Measurements from ENCODE around the gene CDKAL1. TPM values are rescaled to one million over a fixed set of nuclear protein-coding genes. Genes with fewer than 3 reads are reported as not detected.
A peak's percentile ranks its signal among the peaks of the same experiment; 100 is the strongest.

Gene CDKAL1
- total RNA-seq, 8 experiments from 2014 or later, result 16.1 to 25.2 (median 20.2) TPM

GRCh38 chr6:20870493-20870892 lies 336.2 kb downstream of the CDKAL1 start:
- H3K4me1 ChIP-seq (replicated peaks in 1 of 2), result peaks cover 49 to 58% of the 10 kb centered on the region in 2 donors
- H3K27ac ChIP-seq, result no peak overlapping the region
- WGBS, 10 experiments, result 40 to 83% (median 60%) methylated on average over 1 of the region's 1 CpG; no CpG with 5 or more reads in 1 of the 10 experiments
- H3K4me3 ChIP-seq, result no peak overlapping the region
- in situ Hi-C loops (cut with MboI; ENCODE audit: low pct_unique_long_range_greater_than_20kb in 2 of 9, low sequenced_read_pairs in 9 of 9, unreplicated experiment in 9 of 9), result loop anchor here in 1 of 9 experiments (25.0 kb wide), 1 partner anchor 717 kb away; the partner anchor contains the start of gene SOX4
- ATAC-seq (replicated peaks in 6 of 8), result no peak

GRCh38 chr6:20873425-20874190 lies 339.4 kb downstream of the CDKAL1 start:
- H3K27ac ChIP-seq, result no peak overlapping the region
- in situ Hi-C loops (cut with MboI; ENCODE audit: low pct_unique_long_range_greater_than_20kb in 2 of 9, low sequenced_read_pairs in 9 of 9, unreplicated experiment in 9 of 9), result loop anchor here in 1 of 9 experiments (25.0 kb wide), 1 partner anchor 714 kb away; the partner anchor contains the start of gene SOX4
- 37 to 92% (median 73%) methylated on average over 2 to 7 of the region's 7 CpGs for WGBS, 10 experiments
- ATAC-seq (replicated peaks in 6 of 8), result no peak
- peaks cover 28 to 39% of the 10 kb centered on the region in 2 donors for H3K4me1 ChIP-seq (replicated peaks in 1 of 2)
- H3K4me3 ChIP-seq, result no peak overlapping the region

DNA sequence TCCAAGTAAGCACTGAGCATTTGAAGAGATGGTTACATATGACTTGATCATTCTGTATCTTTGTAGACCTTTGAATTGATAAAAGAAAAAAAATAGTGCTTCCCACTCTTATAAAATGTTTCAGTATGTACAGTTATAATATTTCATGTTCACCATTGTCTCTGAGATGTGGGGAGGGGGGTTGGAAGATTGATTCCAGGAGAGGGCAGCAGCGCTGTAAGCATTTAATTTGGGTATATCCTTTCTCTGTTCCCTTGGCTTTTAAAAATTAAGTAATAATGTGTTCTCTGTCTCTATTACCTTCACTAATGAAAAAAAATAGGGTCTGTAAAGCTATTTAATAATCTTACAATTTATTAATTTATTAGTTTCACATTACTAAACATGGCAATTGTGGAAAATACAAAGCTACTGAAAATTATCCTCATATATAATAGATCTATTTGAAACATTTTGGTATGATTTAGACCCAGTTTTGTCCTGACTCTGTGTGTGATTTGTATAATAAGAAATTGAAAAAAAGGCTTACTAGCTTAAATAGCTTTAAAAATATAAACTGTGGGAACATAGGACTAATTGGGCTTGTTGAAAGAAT lies 341.2 kb downstream of the CDKAL1 start:
- peak in 1 of 8 experiments; percentile 38 for ATAC-seq (replicated peaks in 6 of 8)
- Histone ChIP-seq H3K4me1 (replicated peaks in 1 of 2) (peaks cover 14 to 21% of the 10 kb centered on the region in 2 donors), H3K27ac (no peak overlapping the region), H3K4me3 (no peak overlapping the region)
- whole genome bisulfite sequencing, 10 experiments, result 17 to 100% (median 80%) methylated on average over 1 of the region's 1 CpG; no CpG with 5 or more reads in 2 of the 10 experiments
- in situ Hi-C loops (cut with MboI; ENCODE audit: low pct_unique_long_range_greater_than_20kb in 2 of 9, low sequenced_read_pairs in 9 of 9, unreplicated experiment in 9 of 9), result no loop called here

DNA sequence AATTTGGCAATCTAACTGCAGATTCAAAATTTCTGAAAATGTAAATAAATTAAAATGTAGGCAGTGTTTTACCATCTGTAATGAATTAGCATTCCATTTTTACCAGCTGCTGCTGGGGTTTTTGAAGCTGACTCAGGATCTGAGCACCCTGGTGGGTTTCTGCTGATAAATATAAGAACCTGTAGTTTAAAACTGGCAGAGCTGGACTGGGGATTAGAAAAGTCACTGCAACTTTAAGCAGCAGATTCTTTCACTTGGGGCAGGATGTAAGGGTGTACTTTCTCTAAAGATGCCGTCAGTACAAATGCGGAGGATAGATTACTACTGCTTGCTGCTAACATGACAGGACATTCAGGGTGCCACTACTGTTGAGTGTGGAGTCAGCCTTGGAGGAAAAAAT lies 341.8 kb downstream of the CDKAL1 start:
- in situ Hi-C loops (cut with MboI; ENCODE audit: low pct_unique_long_range_greater_than_20kb in 2 of 9, low sequenced_read_pairs in 9 of 9, unreplicated experiment in 9 of 9), result no loop called here
- Histone ChIP-seq H3K4me1 (replicated peaks in 1 of 2) (peaks cover 8 to 15% of the 10 kb centered on the region in 2 donors), H3K4me3 (no peak overlapping the region), H3K27ac (no peak overlapping the region)
- WGBS, 10 experiments, result 0 to 90% (median 67%) methylated on average over 1 to 2 of the region's 2 CpGs; no CpG with 5 or more reads in 2 of the 10 experiments
- peak in 3 of 8 experiments; percentile 17 to 73 (median 35) for ATAC-seq (replicated peaks in 6 of 8)

GRCh38 chr6:20876561-20876960 lies 342.3 kb downstream of the CDKAL1 start:
- in situ Hi-C loops (cut with MboI; ENCODE audit: low pct_unique_long_range_greater_than_20kb in 2 of 9, low sequenced_read_pairs in 9 of 9, unreplicated experiment in 9 of 9), result no loop called here
- Histone ChIP-seq H3K4me1 (replicated peaks in 1 of 2) (peaks cover 8 to 14% of the 10 kb centered on the region in 2 donors), H3K4me3 (no peak overlapping the region), H3K27ac (no peak overlapping the region)
- 77 to 100% (median 95%) methylated on average over 1 to 2 of the region's 2 CpGs; no CpG with 5 or more reads in 1 of the 10 experiments for whole genome bisulfite sequencing, 10 experiments
- no peak for ATAC-seq (replicated peaks in 6 of 8)

DNA sequence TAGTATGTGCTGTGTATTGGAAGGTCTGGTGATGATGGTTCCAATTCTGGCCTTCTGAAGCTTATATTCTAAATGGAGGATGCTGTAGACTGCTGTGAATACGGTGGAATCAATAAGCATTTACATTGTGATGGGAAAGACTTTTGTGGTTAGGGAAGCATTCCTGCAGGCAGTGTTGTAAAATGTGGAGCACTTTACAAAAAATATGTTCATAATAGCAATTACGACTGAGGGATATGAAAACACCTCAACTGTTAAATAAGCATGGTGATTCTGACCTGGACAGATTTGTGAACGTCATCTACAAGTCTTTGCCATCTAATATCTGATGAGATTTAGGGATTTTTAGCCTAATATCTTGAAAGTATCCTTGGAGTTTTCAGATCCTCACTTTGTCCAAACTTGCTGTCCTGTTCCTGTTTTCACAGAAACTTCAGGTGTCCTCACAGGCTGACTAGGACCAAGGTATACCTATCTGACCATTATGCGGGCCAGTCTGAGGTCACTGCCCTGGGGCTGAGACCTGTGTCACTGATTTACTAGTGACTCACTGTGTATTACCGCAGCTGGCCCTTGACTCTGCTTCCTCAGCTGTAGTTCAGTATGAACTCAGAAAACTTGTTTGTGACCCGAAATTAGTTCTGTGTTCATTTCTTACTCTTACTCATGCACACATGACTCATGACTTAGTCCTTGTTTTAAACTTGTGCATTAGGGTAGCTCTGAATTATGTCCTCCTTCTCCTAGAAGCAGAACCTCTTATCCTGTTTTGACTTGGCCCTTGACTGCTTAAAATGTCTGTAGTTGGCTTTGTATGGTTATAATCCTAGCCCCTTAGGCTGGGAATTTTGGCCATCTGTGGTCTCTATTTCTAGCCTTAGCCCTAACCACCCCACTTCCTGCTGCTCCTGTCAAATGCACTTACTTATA lies 343.0 kb downstream of the CDKAL1 start:
- peaks cover 8 to 14% of the 10 kb centered on the region in 2 donors for H3K4me1 ChIP-seq (replicated peaks in 1 of 2)
- ATAC-seq (replicated peaks in 6 of 8), result peak in 5 of 8 experiments; percentile 29 to 90 (median 66)
- H3K4me3 ChIP-seq, result no peak overlapping the region
- H3K27ac ChIP-seq, result no peak overlapping the region
- 0 to 88% (median 44%) methylated on average over 1 to 5 of the region's 6 CpGs for WGBS, 10 experiments
- in situ Hi-C loops (cut with MboI; ENCODE audit: low pct_unique_long_range_greater_than_20kb in 2 of 9, low sequenced_read_pairs in 9 of 9, unreplicated experiment in 9 of 9), result no loop called here

- no peak overlapping the region for H3K4me3 ChIP-seq
- in situ Hi-C loops (cut with MboI; ENCODE audit: low pct_unique_long_range_greater_than_20kb in 2 of 9, low sequenced_read_pairs in 9 of 9, unreplicated experiment in 9 of 9), result no loop called here
- ATAC-seq (replicated peaks in 6 of 8), result no peak
- no peak overlapping the region for H3K27ac ChIP-seq
- WGBS, 10 experiments, result 89 to 100% (median 100%) methylated on average over 1 of the region's 1 CpG; no CpG with 5 or more reads in 1 of the 10 experiments
- H3K4me1 ChIP-seq (replicated peaks in 1 of 2), result peaks cover 8 to 14% of the 10 kb centered on the region in 2 donors
Measured at GRCh38 chr6:20879121-20879520, 344.9 kb downstream of the CDKAL1 start.

GRCh38 chr6:20879526-20879925 lies 345.3 kb downstream of the CDKAL1 start:
- in situ Hi-C loops (cut with MboI; ENCODE audit: low pct_unique_long_range_greater_than_20kb in 2 of 9, low sequenced_read_pairs in 9 of 9, unreplicated experiment in 9 of 9), result no loop called here
- peaks cover 8 to 14% of the 10 kb centered on the region in 2 donors for H3K4me1 ChIP-seq (replicated peaks in 1 of 2)
- H3K4me3 ChIP-seq, result no peak overlapping the region
- ATAC-seq (replicated peaks in 6 of 8), result no peak
- no peak overlapping the region for H3K27ac ChIP-seq
- 25 to 50% (median 31%) methylated on average over 1 of the region's 1 CpG; no CpG with 5 or more reads in 4 of the 10 experiments for WGBS, 10 experiments

DNA sequence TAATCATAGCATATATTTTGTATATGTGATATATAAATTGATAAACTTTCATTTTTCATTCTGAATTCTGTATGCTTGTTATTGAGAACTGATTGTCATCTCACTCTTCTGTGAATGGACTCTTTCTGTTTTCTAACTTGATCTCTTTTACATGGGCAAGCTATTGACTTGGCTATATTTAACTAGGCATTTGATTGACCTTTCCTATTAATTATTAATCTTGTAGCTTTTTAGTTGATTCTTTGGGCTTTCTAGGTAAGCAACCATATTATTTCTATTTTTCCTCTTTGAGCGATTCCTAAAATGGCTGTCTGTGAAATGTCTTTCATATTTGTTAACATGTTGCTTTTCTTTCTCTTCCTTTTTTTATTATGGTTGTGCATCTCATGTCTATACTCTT lies 347.1 kb downstream of the CDKAL1 start:
- 88 to 100% (median 100%) methylated on average over 1 of the region's 1 CpG for WGBS, 10 experiments
- in situ Hi-C loops (cut with MboI; ENCODE audit: low pct_unique_long_range_greater_than_20kb in 2 of 9, low sequenced_read_pairs in 9 of 9, unreplicated experiment in 9 of 9), result no loop called here
- peaks cover 0 to 3% of the 10 kb centered on the region in 2 donors for H3K4me1 ChIP-seq (replicated peaks in 1 of 2)
- ATAC-seq (replicated peaks in 6 of 8), result no peak
- H3K4me3 ChIP-seq, result no peak overlapping the region
- no peak overlapping the region for H3K27ac ChIP-seq

DNA sequence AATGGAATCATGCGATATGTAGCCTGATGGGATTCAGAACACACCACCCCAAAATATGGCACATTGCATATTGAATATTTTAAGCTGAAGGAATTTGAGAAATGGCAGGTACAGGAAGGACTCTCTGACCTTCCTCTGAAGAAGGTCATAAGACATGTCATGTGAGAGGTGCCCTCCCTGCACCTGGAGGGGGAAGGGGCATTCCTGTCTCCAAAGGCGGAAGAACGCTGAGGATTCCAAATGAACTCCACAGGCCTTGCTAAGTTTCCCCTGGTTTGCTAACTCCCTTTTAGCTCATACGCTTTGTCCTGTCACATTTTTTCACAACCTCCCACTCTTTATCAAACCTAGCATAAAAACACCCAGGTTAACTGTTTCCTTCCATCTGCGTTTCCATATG lies 347.8 kb downstream of the CDKAL1 start:
- in situ Hi-C loops (cut with MboI; ENCODE audit: low pct_unique_long_range_greater_than_20kb in 2 of 9, low sequenced_read_pairs in 9 of 9, unreplicated experiment in 9 of 9), result no loop called here
- Histone ChIP-seq H3K4me1 (replicated peaks in 1 of 2) (no peaks in the 10 kb centered on the region), H3K4me3 (no peak overlapping the region), H3K27ac (no peak overlapping the region)
- WGBS, 10 experiments, result 50 to 100% (median 91%) methylated on average over 2 to 5 of the region's 5 CpGs
- no peak for ATAC-seq (replicated peaks in 6 of 8)

- in situ Hi-C loops (cut with MboI; ENCODE audit: low pct_unique_long_range_greater_than_20kb in 2 of 9, low sequenced_read_pairs in 9 of 9, unreplicated experiment in 9 of 9), result no loop called here
- no peak overlapping the region for H3K27ac ChIP-seq
- no peak for ATAC-seq (replicated peaks in 6 of 8)
- H3K4me1 ChIP-seq (replicated peaks in 1 of 2), result no peaks in the 10 kb centered on the region
- no peak overlapping the region for H3K4me3 ChIP-seq
- WGBS, 10 experiments, result 90 to 100% (median 100%) methylated on average over 1 to 2 of the region's 2 CpGs
Measured at GRCh38 chr6:20885076-20885475, 350.8 kb downstream of the CDKAL1 start.

DNA sequence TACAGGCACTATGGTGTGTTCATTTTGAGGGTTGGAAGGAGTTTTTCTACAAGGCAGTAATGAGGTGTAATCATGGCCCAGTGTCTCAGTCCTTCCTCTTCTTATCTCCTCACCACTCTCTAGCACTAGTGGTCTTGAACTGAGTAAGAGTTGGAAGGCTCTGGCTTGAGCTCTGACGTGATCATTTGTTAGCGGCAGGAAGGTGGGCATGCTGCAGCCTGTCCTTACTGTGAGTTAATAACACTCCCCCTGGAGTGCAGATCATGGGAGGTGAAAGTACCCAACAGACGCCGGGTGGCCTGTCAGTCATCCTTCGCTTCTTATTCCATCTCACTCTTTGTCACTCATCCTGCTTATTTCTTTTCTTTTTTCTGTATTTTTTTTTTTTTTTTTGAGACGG lies 356.9 kb downstream of the CDKAL1 start:
- in situ Hi-C loops (cut with MboI; ENCODE audit: low pct_unique_long_range_greater_than_20kb in 2 of 9, low sequenced_read_pairs in 9 of 9, unreplicated experiment in 9 of 9), result no loop called here
- Histone ChIP-seq H3K4me3 (no peak overlapping the region), H3K4me1 (replicated peaks in 1 of 2) (peaks cover 0 to 6% of the 10 kb centered on the region in 2 donors), H3K27ac (no peak overlapping the region)
- ATAC-seq (replicated peaks in 6 of 8), result no peak
- WGBS, 10 experiments, result 81 to 100% (median 93%) methylated on average over 2 to 6 of the region's 6 CpGs; no CpG with 5 or more reads in 2 of the 10 experiments

Data from motor neuron (in vitro differentiated cells).